GM18505 (cell line): ENCODE measurements around the gene LCP2.
A peak's percentile ranks its signal among the peaks of the same experiment; 100 is the strongest.

Source experiments
- ATAC-seq: cut with Tn5 transposase; IDR thresholded peaks from one replicate; pipeline ENCODE4 v1.9.1; 2021; ENCODE audit not compliant: unreplicated experiment
- POLR2A ChIP-seq: IDR thresholded peaks from 4 replicates; pipeline ENCODE4 v1.6.1; 2011; ENCODE audit warnings: borderline replicate concordance; ENCODE audit not compliant: insufficient read depth, insufficient read length; ENCODE audit errors: extremely low read depth

Gene LCP2

GRCh38 chr5:170297589-170298462 lies at the start of gene LCP2:
Gene LCP2 (minus strand): TSS chr5:170297777. CDS start chr5:170297611, 166 bp downstream.
- peak; percentile 32 for ATAC-seq
- peak; percentile 60 for TF ChIP-seq POLR2A

DNA sequence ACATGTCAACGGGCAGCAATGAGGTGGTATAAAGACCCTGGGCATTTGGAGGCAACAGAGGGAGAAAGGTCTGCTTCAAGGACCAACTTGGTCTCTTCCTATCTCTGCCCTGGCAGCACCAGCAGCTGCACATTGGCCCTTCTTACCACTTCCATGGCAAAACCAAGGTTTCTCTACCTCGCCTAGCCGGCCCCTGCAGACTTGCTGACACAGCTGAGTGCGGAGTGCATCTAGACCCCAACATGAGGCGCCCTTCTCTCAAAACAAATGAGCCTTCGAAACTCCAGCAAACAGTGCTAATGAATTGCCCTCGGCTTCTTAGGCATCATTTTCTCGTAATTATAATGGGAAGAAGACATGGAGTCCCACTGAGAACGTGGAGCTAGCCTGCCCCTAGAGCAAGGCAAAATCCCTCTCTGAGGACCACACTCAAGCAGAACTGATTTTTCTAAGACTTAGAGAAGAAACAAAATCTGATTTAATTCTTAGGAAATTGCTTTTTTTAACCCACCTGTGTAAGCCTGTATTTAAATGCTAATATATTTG lies 49.5 kb upstream of the LCP2 start:
- no peak for ATAC-seq
- TF ChIP-seq POLR2A = no peak

DNA sequence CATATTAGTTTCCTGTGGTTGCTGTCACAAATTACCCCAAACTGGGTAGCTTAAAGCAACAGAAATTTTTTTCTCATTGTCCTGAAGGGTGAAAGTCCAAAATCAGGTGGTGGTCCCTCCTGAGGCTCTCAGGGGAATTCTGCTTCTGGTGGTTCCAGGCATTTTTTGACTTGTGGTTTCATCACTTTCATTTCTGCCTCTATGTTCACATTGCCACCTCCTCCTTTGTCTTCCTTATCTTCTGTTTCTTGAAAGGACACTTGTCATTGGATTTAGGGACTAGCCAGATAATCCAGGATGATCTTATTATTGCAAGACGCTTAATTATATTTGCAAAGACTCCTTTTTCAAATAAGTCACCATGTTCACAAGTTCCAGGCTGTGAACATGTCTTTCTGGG lies 48.4 kb upstream of the LCP2 start:
- no peak for TF ChIP-seq POLR2A
- ATAC-seq = no peak

GRCh38 chr5:170343177-170343576 lies 45.6 kb upstream of the LCP2 start:
- ATAC-seq = no peak
- no peak for TF ChIP-seq POLR2A

GRCh38 chr5:170342153-170342725 lies 44.7 kb upstream of the LCP2 start:
- no peak for TF ChIP-seq POLR2A
- no peak for ATAC-seq

DNA sequence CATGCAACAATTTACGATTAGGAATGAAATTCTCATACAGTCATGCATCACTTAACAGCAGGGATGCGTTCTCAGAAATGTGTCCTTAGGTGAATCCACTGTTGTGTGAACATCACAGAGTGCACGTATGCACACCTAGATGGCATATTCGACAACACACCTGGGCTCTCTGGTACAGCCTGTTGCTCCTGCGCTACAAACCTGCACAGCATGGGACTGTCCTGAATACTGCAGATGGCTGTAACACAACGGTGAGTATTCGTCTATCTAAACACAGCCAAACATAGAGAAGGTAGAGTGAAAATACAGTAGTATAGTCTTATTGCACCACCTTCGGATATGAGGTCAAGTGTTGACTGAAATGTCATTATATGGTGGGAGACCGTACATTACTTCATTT lies 44.0 kb upstream of the LCP2 start:
- no peak for TF ChIP-seq POLR2A
- ATAC-seq = no peak

GRCh38 chr5:170339780-170340167 lies 42.2 kb upstream of the LCP2 start:
- ATAC-seq = no peak
- TF ChIP-seq POLR2A = no peak

- TF ChIP-seq POLR2A = no peak
Measured at GRCh38 chr5:170338933-170339779, 41.6 kb upstream of the LCP2 start.

DNA sequence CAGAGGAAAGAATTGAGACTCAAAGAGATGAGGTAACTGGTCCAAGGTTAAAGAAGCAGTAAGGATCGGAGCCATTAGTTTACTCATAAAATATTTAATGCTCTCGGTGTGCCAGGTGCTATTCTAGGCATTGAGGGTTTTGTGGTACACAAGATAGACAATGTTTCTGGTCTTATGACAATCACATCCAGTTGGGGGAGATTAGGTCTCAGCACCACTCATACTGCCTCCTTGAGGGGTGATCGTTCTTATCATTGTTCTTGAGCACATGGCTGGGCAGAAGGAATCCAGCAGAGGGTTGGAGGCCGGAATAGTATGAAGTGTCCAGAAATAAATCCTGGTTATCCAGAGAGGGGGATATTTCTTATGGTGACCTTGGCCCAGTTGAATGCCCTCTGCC lies 40.7 kb upstream of the LCP2 start:
- no peak for TF ChIP-seq POLR2A
- ATAC-seq = no peak

More at GRCh38 chr5:170338933-170339779, 41.6 kb upstream of the LCP2 start:
- peak; percentile 90 for ATAC-seq

- no peak for ATAC-seq
- no peak for TF ChIP-seq POLR2A
Measured at GRCh38 chr5:170337045-170337733, 39.6 kb upstream of the LCP2 start.

DNA sequence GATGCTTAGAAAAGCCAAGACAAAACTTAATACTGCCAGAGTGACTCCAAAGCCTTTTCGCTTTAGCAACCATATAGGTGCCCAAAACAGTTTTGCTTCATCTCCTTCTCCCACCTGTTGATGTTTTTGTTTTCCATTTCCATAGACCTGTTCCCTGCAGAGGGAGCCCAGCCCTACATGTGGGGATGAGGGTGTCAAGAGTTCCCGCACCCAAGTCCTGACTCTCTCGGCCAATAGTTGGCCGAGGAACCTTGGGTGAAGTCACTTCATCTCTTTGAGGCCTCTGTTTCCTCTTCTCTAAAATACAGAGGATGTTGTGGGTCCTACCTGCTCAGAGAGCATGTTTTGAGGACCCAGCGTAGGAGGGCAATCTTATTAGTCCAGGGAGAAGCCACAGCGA lies 38.5 kb upstream of the LCP2 start:
- ATAC-seq = no peak
- no peak for TF ChIP-seq POLR2A

- no peak for ATAC-seq
- no peak for TF ChIP-seq POLR2A
Measured at GRCh38 chr5:170334626-170335025, 37.0 kb upstream of the LCP2 start.
